Testis (tissue), 3 donors: Measurements from ENCODE around the gene NRARP. TPM values are rescaled to one million over a fixed set of nuclear protein-coding genes. Genes with fewer than 3 reads are reported as not detected.
A peak's percentile ranks its signal among the peaks of the same experiment; 100 is the strongest.

Source experiments
- DNase-seq: peaks from one replicate; pipeline ENCODE4 v3.0.0-alpha.2; 2019
- H3K27ac ChIP-seq, 2 donors: fragments of 200-600 bp; sonication (generic); one replicate each; pipeline ENCODE4 v1.5.1; 2019
- H3K27me3 ChIP-seq: fragments of 200-600 bp; sonication (generic); one replicate; pipeline ENCODE4 v1.5.1; 2019
- H3K36me3 ChIP-seq: fragments of 200-600 bp; sonication (generic); one replicate; pipeline ENCODE4 v1.5.1; 2017; ENCODE audit warnings: low read depth; ENCODE audit errors: missing control alignments
- H3K4me1 ChIP-seq: fragments of 200-600 bp; sonication (generic); one replicate; pipeline ENCODE4 v1.5.1; 2019
- H3K4me3 ChIP-seq, 2 donors: fragments of 200-600 bp; sonication (generic); one replicate each; pipeline ENCODE4 v1.5.1; 2017 to 2019
- H3K9me3 ChIP-seq: fragments of 200-600 bp; sonication (generic); one replicate; pipeline ENCODE4 v1.5.1; 2017
- CTCF ChIP-seq, 3 experiments: fragments of 450-650 bp in 2 of 3; fragments of 200-600 bp in 1 of 3; sonication (generic) in 1 of 3; IDR thresholded peaks; one replicate each; pipeline ENCODE4 v1.5.1; 2016 to 2019; ENCODE audit warnings: antibody characterized with exemption in 3 of 3, mild to moderate bottlenecking in 2 of 3, moderate library complexity in 1 of 3
- POLR2A ChIP-seq: fragments of 450-650 bp; IDR thresholded peaks from one replicate; pipeline ENCODE4 v1.6.1; 2017; ENCODE audit warnings: antibody characterized with exemption, mild to moderate bottlenecking, moderate library complexity
- WGBS, 2 donors: methylation state at CpG; one replicate each; pipeline ENCODE4 v1.1.5; 2018; 5-methylcytosine and 5-hydroxymethylcytosine counted together
- intact Hi-C: fragments of 100-400 bp; cut with DNase I; formaldehyde crosslinking; loops from one replicate; pipeline ENCODE4 v1.15.1; 2023; ENCODE audit warnings: low total_unique reads
- polyA plus RNA-seq: library from polyadenylated mRNA; stranded (reverse); fragments of 350-450 nt; fragmentation: Illumina TruSeq; extraction: RNeasy Lipid Tissue Mini Kit (QIAGEN cat#74804); gene quantifications from one replicate; pipeline ENCODE4 v1.2.3, GENCODE V29; 2014; ENCODE audit warnings: low read depth, low replicate concordance; ENCODE audit not compliant: insufficient read depth
- total RNA-seq, 2 donors: library from RNA; depleted of rRNA; stranded (reverse); fragments of >200 nt; gene quantifications; one replicate each; pipeline ENCODE4 v1.2.3, GENCODE V29; 2016

The NRARP gene
- total and polyA plus RNA-seq, 3 donors from 2014 or later: 5.2 to 40.6 (median 14.4) TPM

GRCh38 chr9:137294681-137295237, 7.3 kb downstream of the NRARP start:
- no peak for DNase-seq
- intact Hi-C loops: no loop called here
- Histone ChIP-seq H3K9me3 (no peaks in the 10 kb centered on the region), H3K4me3 (peak overlapping the region; percentile 4 to 37), H3K36me3 (no peaks in the 10 kb centered on the region), H3K27ac (no peak overlapping the region), H3K27me3 (no peaks in the 10 kb centered on the region), H3K4me1 (peaks cover 13% of the 10 kb centered on the region)
- 8 to 24% methylated on average over 15 to 35 of the region's 35 CpGs for WGBS, 2 donors
- TF ChIP-seq CTCF (IDR thresholded peaks at IDR 0.05) (no peak), POLR2A (no peak)

- peak; percentile 64 for DNase-seq
- H3K9me3 ChIP-seq: no peaks in the 10 kb centered on the region
- peaks cover 13% of the 10 kb centered on the region for H3K4me1 ChIP-seq
- intact Hi-C loops: no loop called here
- no peaks in the 10 kb centered on the region for H3K27me3 ChIP-seq
- peak overlapping the region in 1 of 2 donors; percentile 2 for H3K4me3 ChIP-seq
- TF ChIP-seq CTCF (IDR thresholded peaks at IDR 0.05) (no peak), POLR2A (no peak)
- H3K27ac ChIP-seq: no peak overlapping the region
- 41 to 50% methylated on average over 11 of the region's 11 CpGs for whole genome bisulfite sequencing, 2 donors
- no peaks in the 10 kb centered on the region for H3K36me3 ChIP-seq
Observed at GRCh38 chr9:137294091-137294680, 7.9 kb downstream of the NRARP start.

GRCh38 chr9:137293482-137294090, 8.5 kb downstream of the NRARP start:
- H3K9me3 ChIP-seq: no peaks in the 10 kb centered on the region
- 49 to 55% methylated on average over 29 of the region's 29 CpGs for WGBS, 2 donors
- H3K27ac ChIP-seq: no peak overlapping the region
- peak overlapping the region in 1 of 2 donors; percentile 2 for H3K4me3 ChIP-seq
- H3K4me1 ChIP-seq: peaks cover 13% of the 10 kb centered on the region
- DNase-seq: no peak
- no peaks in the 10 kb centered on the region for H3K27me3 ChIP-seq
- intact Hi-C loops: no loop called here
- no peak for TF ChIP-seq CTCF (IDR thresholded peaks at IDR 0.05)
- TF ChIP-seq POLR2A: no peak
- no peaks in the 10 kb centered on the region for H3K36me3 ChIP-seq

GRCh38 chr9:137293094-137293481, 9.0 kb downstream of the NRARP start:
- no peak for DNase-seq
- Histone ChIP-seq H3K27ac (no peak overlapping the region), H3K4me1 (peaks cover 10% of the 10 kb centered on the region), H3K27me3 (no peaks in the 10 kb centered on the region), H3K9me3 (no peaks in the 10 kb centered on the region), H3K4me3 (no peak overlapping the region), H3K36me3 (no peaks in the 10 kb centered on the region)
- WGBS, 2 donors: 37 to 56% methylated on average over 15 of the region's 15 CpGs
- no peak for TF ChIP-seq POLR2A
- TF ChIP-seq CTCF (IDR thresholded peaks at IDR 0.05): no peak
- intact Hi-C loops: no loop called here
